ENCODE data around the gene MAP3K10.

MAP3K10 gene

GRCh38 chr19:40251991-40252390 is 60.8 kb downstream of the MAP3K10 start:
- DNase-seq: no peak

- DNase-seq: no peak
These were observed 61.2 kb downstream of the MAP3K10 start for GRCh38 chr19:40252395-40252794.

- no peak for DNase-seq
These were observed 62.4 kb downstream of the MAP3K10 start for GRCh38 chr19:40253611-40254092.

- DNase-seq: no peak
These were observed 63.6 kb downstream of the MAP3K10 start for GRCh38 chr19:40254714-40255418.

- DNase-seq: no peak
These were observed 64.5 kb downstream of the MAP3K10 start for GRCh38 chr19:40255619-40256166.

- DNase-seq: no peak
These were observed 65.3 kb downstream of the MAP3K10 start for GRCh38 chr19:40256512-40256911.

- no peak for DNase-seq
These were observed 65.9 kb downstream of the MAP3K10 start for GRCh38 chr19:40257096-40257517.

GRCh38 chr19:40261631-40262030 is 70.4 kb downstream of the MAP3K10 start:
- DNase-seq: no peak

- DNase-seq: no peak
These were observed 71.2 kb downstream of the MAP3K10 start for GRCh38 chr19:40262422-40262821.

- DNase-seq: no peak
These were observed 72.5 kb downstream of the MAP3K10 start for GRCh38 chr19:40263440-40264313.

GRCh38 chr19:40264314-40265054 is 73.3 kb downstream of the MAP3K10 start:
- DNase-seq: no peak
